IMR-90 (cell line): ENCODE data around the gene PRR36.
"Not testable (repeated sequence)": the region's sequence is repeated elsewhere in the genome, so short reads cannot be mapped to it uniquely, and the experiment has no call there.

ENCODE experiments used
- RCOR1 ChIP-seq: IDR thresholded peaks from 2 replicates; pipeline ENCODE4 v1.6.1; 2012; ENCODE audit warnings: mild to moderate bottlenecking, low read length, improper control_type of control experiment; ENCODE audit not compliant: insufficient replicate concordance
- TF ChIP-seq, protein P1 (sequence below): conservative IDR thresholded peaks from 2 replicates; pipeline ENCODE4 v1.5.1; 2012; ENCODE audit warnings: mild to moderate bottlenecking, low read depth, low read length, improper control_type of control experiment

DNA sequence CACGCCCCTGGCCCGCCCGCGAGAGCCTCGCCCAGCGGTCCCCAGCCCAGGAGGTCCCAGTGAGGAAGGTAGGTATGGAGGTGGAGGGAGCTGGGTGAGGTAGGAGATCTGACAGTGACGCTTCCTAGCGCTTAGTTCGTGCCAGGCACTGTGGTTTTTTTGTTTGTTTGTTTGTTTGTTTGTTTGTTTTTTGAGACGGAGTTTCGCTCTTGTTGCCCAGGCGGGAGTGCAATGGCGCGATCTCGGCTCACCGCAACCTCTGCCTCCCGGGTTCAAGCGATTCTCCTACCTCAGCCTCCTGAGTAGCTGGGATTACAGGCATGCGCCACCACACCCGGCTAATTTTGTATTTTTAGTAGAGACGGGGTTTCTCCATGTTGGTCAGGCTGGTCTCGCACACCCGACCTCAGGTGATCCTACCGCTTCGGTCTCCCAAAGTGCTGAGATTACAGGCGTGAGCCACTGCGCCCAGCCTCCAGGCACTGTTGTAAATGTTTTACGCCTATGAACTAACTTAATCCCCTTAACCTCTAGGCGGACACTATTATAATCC lies 43.9 kb upstream of the PRR36 start:
- TF ChIP-seq, protein P1, sequence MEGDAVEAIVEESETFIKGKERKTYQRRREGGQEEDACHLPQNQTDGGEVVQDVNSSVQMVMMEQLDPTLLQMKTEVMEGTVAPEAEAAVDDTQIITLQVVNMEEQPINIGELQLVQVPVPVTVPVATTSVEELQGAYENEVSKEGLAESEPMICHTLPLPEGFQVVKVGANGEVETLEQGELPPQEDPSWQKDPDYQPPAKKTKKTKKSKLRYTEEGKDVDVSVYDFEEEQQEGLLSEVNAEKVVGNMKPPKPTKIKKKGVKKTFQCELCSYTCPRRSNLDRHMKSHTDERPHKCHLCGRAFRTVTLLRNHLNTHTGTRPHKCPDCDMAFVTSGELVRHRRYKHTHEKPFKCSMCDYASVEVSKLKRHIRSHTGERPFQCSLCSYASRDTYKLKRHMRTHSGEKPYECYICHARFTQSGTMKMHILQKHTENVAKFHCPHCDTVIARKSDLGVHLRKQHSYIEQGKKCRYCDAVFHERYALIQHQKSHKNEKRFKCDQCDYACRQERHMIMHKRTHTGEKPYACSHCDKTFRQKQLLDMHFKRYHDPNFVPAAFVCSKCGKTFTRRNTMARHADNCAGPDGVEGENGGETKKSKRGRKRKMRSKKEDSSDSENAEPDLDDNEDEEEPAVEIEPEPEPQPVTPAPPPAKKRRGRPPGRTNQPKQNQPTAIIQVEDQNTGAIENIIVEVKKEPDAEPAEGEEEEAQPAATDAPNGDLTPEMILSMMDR: not testable (repeated sequence)
- TF ChIP-seq RCOR1: not testable (repeated sequence)
